Lower lobe of right lung (tissue), 2 donors: Measurements from ENCODE around the gene SFXN2. TPM values are rescaled to one million over a fixed set of nuclear protein-coding genes. Genes with fewer than 3 reads are reported as not detected.

Experiments used
- ATAC-seq, 2 donors: fragments of 200-7000 bp; cut with Tn5 transposase; one replicate each; pipeline ENCODE4 v1.9.1; 2020 to 2022; ENCODE audit warnings: mild to moderate bottlenecking in 2 of 2, moderate library complexity in 2 of 2
- DNase-seq: peaks from one replicate; pipeline ENCODE4 v3.0.0-alpha.2; 2020
- H3K27ac ChIP-seq: fragments of 200-600 bp; one replicate; pipeline ENCODE4 v1.8.0; 2022
- H3K27me3 ChIP-seq: fragments of 200-600 bp; one replicate; pipeline ENCODE4 v1.8.0; 2022; ENCODE audit warnings: low read depth
- H3K36me3 ChIP-seq: fragments of 200-600 bp; one replicate; pipeline ENCODE4 v1.8.0; 2022; ENCODE audit warnings: mild to moderate bottlenecking
- H3K4me1 ChIP-seq: fragments of 200-600 bp; one replicate; pipeline ENCODE4 v1.8.0; 2022
- H3K4me3 ChIP-seq: fragments of 200-600 bp; one replicate; pipeline ENCODE4 v1.8.0; 2022; ENCODE audit warnings: mild to moderate bottlenecking
- H3K9me3 ChIP-seq: fragments of 200-600 bp; one replicate; pipeline ENCODE4 v1.8.0; 2022
- intact Hi-C: fragments of 100-400 bp; cut with DNase I; formaldehyde crosslinking; loops from one replicate; pipeline ENCODE4 v1.11.0; 2022
- total RNA-seq: library from RNA; stranded (reverse); fragmentation: NEBNext Ultra II Directional; extraction: Animal tissue kit (Norgen Biotek cat#: 25700); gene quantifications from one replicate; pipeline ENCODE4 v1.2.1, GENCODE V29; 2021
- TF ChIP-seq, protein P1 (sequence below): fragments of 200-600 bp; IDR thresholded peaks from one replicate; pipeline ENCODE4 v1.8.0; 2022; ENCODE audit warnings: antibody characterized with exemption, mild to moderate bottlenecking
- donor health status: DM: no; HTN: yes; CAD: no; lungs with severe emphysema.

The SFXN2 gene
- total RNA-seq, 1 donor from 2014 or later: 10.0 TPM

DNA sequence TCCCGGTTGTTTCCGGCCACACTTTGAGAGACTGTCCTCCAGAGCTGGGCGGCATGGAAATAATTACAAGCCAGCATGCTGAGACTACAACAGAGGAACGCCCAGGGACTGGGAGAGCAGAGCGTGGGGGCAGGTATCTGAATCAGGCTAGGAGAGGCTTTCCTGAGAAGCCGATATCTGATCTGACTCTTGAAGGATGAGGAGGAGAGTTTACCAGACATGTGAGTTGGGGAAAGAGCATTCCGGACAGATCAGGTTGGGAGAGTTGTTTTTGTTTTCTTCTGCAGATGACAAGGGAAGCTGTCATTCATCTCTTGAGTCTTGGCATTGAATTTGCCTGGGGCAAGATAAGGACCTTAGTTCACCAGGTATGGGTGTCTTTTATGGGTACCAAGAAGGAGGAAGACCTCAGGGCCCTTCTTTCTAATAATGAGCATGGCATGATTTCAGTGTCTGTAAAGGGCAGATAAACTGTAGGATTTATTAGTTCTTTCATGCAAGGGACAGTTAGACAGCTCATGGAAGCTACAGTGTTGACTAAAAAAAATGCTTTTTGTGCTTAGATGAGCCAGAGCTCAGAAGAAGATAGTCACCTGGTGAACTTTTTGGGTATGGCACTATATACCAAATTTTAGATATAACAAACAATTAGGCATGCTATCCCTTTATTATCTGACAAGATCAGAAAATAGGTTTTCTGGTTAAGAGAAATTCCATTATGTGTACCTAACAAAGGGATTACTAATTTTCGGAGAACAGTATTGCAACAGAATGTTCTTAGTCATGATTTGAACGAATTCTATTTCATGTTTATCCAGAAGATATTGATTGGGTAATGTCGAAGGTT, 65.5 kb downstream of the SFXN2 start:
- H3K4me3 ChIP-seq: no peak overlapping the region
- intact Hi-C loops: no loop called here
- no peaks in the 10 kb centered on the region for H3K36me3 ChIP-seq
- no peaks in the 10 kb centered on the region for H3K9me3 ChIP-seq
- no peak for ATAC-seq
- TF ChIP-seq, protein P1, sequence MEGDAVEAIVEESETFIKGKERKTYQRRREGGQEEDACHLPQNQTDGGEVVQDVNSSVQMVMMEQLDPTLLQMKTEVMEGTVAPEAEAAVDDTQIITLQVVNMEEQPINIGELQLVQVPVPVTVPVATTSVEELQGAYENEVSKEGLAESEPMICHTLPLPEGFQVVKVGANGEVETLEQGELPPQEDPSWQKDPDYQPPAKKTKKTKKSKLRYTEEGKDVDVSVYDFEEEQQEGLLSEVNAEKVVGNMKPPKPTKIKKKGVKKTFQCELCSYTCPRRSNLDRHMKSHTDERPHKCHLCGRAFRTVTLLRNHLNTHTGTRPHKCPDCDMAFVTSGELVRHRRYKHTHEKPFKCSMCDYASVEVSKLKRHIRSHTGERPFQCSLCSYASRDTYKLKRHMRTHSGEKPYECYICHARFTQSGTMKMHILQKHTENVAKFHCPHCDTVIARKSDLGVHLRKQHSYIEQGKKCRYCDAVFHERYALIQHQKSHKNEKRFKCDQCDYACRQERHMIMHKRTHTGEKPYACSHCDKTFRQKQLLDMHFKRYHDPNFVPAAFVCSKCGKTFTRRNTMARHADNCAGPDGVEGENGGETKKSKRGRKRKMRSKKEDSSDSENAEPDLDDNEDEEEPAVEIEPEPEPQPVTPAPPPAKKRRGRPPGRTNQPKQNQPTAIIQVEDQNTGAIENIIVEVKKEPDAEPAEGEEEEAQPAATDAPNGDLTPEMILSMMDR: no peak
- H3K4me1 ChIP-seq: peaks cover 99% of the 10 kb centered on the region
- H3K27ac ChIP-seq: peak overlapping the region; percentile 85
- no peaks in the 10 kb centered on the region for H3K27me3 ChIP-seq
- no peak for DNase-seq

DNA sequence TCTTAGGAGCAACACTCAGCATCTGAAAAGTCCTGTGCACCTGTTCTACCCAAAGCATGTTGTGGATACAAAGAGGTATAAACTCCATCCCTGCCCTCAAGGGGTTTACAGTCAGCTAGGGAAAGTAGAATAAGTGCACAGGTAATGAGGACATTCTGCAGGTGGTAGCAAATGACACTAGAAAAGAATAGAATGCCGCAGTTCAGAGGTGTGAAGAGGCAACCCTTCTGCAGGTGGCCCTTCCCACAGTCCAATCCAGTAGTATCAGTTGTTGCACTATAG, 66.0 kb downstream of the SFXN2 start:
- intact Hi-C loops: no loop called here
- TF ChIP-seq, protein P1: no peak
- H3K36me3 ChIP-seq: no peaks in the 10 kb centered on the region
- ATAC-seq (no peak), DNase-seq (no peak)
- H3K27me3 ChIP-seq: no peaks in the 10 kb centered on the region
- H3K9me3 ChIP-seq: no peaks in the 10 kb centered on the region
- H3K4me1 ChIP-seq: peaks cover 99% of the 10 kb centered on the region
- H3K4me3 ChIP-seq: no peak overlapping the region
- H3K27ac ChIP-seq: peak overlapping the region; percentile 85

GRCh38 chr10:102781090-102781920, 66.9 kb downstream of the SFXN2 start:
- no peaks in the 10 kb centered on the region for H3K36me3 ChIP-seq
- peaks cover 99% of the 10 kb centered on the region for H3K4me1 ChIP-seq
- intact Hi-C loops: no loop called here
- TF ChIP-seq, protein P1: no peak
- no peak overlapping the region for H3K4me3 ChIP-seq
- no peaks in the 10 kb centered on the region for H3K27me3 ChIP-seq
- no peaks in the 10 kb centered on the region for H3K9me3 ChIP-seq
- ATAC-seq (no peak), DNase-seq (no peak)
- peak overlapping the region; percentile 85 for H3K27ac ChIP-seq

- Histone ChIP-seq H3K9me3 (no peaks in the 10 kb centered on the region), H3K4me1 (peaks cover 99% of the 10 kb centered on the region), H3K36me3 (no peaks in the 10 kb centered on the region), H3K27me3 (no peaks in the 10 kb centered on the region), H3K27ac (peak overlapping the region; percentile 85), H3K4me3 (peak overlapping the region; percentile 10)
- TF ChIP-seq, protein P1: no peak
- intact Hi-C loops: no loop called here
- DNase-seq: no peak
- peak in 1 of 2 donors; percentile 33 for ATAC-seq
Observed at GRCh38 chr10:102781921-102782557, 67.6 kb downstream of the SFXN2 start.

GRCh38 chr10:102782673-102783551, 68.5 kb downstream of the SFXN2 start:
- ATAC-seq (peak; percentile 86 to 88), DNase-seq (peak; percentile 77)
- TF ChIP-seq, protein P1: no peak
- intact Hi-C loops: no loop called here
- Histone ChIP-seq H3K4me1 (peaks cover 91% of the 10 kb centered on the region), H3K36me3 (no peaks in the 10 kb centered on the region), H3K27me3 (no peaks in the 10 kb centered on the region), H3K27ac (peak overlapping the region; percentile 85), H3K4me3 (peak overlapping the region; percentile 10), H3K9me3 (no peaks in the 10 kb centered on the region)
